GM21786 (cell line): ENCODE measurements around the gene S1PR2.

Experiments used
- ATAC-seq: cut with Tn5 transposase; IDR thresholded peaks from one replicate; pipeline ENCODE4 v1.9.1; 2021; ENCODE audit not compliant: unreplicated experiment

S1PR2 gene, protein sequence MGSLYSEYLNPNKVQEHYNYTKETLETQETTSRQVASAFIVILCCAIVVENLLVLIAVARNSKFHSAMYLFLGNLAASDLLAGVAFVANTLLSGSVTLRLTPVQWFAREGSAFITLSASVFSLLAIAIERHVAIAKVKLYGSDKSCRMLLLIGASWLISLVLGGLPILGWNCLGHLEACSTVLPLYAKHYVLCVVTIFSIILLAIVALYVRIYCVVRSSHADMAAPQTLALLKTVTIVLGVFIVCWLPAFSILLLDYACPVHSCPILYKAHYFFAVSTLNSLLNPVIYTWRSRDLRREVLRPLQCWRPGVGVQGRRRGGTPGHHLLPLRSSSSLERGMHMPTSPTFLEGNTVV

DNA sequence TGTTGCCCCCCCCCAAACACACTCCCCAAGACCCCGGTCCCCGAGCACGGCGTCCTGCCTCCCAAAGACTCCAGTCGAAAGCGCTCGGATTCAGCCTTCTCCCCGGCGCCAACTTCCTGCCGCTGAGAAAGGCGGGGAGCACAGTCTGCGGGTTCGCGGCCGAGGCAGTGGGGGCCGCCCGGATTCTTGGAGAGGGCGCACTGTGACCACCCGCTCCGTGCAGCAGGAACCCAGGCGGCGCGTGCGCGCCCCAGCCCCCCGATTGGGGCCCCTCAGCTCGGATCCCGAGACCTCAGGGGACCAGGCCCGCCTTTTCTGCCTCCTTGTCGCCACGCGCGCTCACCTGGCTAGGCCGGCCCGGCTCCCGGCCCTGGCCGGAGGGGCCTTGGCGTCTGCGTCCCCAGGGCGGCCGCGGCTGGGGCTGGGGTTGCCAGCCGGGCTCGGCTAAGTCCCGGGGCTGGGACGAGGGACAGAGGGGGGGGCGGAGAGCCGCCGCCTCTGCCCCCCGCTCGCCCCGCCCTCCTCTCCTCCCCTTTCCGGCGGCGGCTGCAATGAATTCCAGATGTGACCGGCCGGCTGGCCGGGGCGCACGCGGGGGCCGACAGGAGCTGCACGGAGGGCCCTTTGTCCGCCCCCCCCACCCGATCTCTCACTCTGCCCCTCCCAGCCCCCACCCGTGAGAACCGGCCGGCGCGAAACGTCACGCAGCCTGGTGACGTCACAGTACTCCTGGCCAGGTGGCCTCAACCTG lies at the start of gene S1PR2:
TSS of gene S1PR2 (minus strand) at position 471 of the 751 bp plus-strand sequence. CDS start 6,426 bp downstream, outside the sequence.
- ATAC-seq: no peak

GRCh38 chr19:10279737-10280442 lies 48.8 kb upstream of the S1PR2 start:
- no peak for ATAC-seq

DNA sequence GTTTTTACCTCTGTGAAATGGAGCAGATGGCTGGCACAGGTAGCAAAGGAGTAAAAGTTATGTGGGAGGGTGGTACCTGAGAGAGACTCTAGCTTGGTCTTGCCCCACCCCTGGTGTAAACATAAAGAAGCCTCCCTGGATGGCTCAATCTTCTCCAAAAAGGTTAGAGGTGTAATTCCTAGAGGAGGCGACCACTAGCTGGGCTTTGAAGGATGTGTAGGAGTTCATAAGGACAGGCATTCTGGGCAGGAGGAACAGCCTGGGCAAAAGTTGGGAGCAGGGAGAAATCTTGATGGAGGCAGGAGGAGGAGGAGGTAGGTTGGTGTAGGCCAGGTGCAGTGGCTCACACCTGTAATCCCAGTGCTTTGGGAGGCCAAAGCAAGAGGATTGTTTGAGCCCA lies 47.8 kb upstream of the S1PR2 start:
- no peak for ATAC-seq

GRCh38 chr19:10277795-10278589 lies 46.9 kb upstream of the S1PR2 start:
- ATAC-seq: no peak

- no peak for ATAC-seq
Measured at GRCh38 chr19:10274589-10274988, 43.5 kb upstream of the S1PR2 start.

DNA sequence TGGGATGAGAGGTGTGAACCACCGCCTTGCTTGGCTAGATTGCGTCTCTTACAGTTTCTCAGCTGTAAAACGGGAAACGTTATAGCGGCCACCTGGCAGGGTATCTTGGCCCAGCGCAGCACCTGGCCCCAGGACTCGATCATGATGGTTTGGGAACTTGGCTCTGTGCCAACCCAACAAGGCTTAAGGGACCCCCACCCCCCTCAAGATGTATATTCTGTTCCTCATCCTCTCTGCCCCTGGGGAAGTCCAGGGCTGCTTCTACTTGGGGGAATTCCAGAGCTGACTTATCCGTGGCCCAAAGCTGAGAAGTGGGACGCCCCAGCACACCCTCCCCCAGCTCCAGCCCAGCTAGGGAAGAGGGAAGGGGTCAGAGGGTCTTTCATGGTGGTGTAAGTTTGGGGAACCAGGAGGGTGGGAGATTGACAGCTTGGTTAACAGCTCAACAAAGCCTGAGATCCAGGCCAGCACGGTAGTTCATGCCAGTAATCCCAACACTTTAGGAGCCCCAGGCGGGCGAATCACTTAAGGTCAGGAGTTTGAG lies 40.5 kb upstream of the S1PR2 start:
- no peak for ATAC-seq

DNA sequence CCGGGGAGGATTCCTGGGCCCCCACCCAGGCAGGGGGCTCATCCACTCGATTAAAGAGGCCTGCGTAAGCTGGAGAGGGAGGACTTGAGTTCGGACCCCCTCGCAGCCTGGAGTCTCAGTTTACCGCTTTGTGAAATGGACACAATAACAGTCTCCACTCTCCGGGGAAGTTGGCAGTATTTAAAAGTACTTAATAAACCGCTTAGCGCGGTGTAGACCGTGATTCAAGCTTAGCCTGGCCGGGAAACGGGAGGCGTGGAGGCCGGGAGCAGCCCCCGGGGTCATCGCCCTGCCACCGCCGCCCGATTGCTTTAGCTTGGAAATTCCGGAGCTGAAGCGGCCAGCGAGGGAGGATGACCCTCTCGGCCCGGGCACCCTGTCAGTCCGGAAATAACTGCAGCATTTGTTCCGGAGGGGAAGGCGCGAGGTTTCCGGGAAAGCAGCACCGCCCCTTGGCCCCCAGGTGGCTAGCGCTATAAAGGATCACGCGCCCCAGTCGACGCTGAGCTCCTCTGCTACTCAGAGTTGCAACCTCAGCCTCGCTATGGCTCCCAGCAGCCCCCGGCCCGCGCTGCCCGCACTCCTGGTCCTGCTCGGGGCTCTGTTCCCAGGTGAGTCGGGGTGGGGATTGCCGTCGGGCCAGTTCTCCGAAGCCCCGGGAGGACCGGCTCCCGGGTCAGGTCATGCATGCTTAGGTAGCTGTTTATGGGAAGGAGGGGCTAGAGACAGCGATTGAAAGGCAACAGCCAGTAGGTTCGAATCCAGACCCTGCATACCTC lies 39.7 kb upstream of the S1PR2 start, which contains the start of gene ICAM1:
TSS of gene ICAM1 (plus strand) at position 505 of the 779 bp plus-strand sequence. CDS start at position 545, 40 bp downstream.
- ATAC-seq: no peak

- ATAC-seq: no peak
Measured at GRCh38 chr19:10270180-10270615, 39.1 kb upstream of the S1PR2 start.

- no peak for ATAC-seq
Measured at GRCh38 chr19:10269333-10270179, 38.4 kb upstream of the S1PR2 start.

DNA sequence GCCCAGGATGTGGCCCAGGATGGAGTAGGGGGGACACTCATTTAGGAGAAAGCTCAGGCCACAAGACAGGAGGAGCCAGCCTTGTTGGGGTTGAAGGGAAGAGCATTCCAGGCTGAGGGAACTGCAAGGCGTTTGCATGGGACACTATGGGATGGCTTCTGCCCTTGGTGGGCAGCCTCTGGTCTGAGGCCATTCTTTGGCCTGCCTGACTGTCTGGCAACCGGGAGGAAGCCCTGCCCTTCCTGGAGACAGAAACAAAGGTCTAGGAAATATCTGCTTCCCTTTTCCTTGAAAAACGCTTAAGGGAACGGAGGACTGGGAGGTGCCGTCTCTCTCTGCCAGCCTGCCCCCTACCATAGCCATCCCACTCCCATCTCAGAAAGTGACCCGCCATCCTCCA lies 36.9 kb upstream of the S1PR2 start:
- ATAC-seq: no peak

- ATAC-seq: no peak
Measured at GRCh38 chr19:10266706-10267105, 35.6 kb upstream of the S1PR2 start.

DNA sequence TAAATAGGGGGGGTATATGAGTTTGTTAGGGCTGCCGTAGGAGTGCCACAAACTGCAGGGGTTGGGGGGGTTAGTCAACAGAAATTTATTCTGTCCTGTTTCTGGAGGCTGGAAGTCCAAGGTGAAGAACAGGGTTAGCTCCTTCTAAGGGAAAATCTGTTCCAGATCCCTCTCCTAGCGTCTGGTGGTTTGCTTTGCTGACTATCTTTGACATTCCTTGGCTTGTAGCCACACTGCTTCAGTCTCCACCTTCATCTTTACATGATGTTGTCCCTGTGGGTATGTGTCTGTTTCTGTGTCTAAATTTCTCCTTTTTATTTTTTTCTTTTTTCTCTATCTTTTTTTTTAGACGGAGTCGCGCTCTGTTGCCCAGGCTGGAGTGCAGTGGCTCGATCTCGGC lies 31.6 kb upstream of the S1PR2 start:
- ATAC-seq: no peak

- no peak for ATAC-seq
Measured at GRCh38 chr19:10260141-10260584, 29.0 kb upstream of the S1PR2 start.

DNA sequence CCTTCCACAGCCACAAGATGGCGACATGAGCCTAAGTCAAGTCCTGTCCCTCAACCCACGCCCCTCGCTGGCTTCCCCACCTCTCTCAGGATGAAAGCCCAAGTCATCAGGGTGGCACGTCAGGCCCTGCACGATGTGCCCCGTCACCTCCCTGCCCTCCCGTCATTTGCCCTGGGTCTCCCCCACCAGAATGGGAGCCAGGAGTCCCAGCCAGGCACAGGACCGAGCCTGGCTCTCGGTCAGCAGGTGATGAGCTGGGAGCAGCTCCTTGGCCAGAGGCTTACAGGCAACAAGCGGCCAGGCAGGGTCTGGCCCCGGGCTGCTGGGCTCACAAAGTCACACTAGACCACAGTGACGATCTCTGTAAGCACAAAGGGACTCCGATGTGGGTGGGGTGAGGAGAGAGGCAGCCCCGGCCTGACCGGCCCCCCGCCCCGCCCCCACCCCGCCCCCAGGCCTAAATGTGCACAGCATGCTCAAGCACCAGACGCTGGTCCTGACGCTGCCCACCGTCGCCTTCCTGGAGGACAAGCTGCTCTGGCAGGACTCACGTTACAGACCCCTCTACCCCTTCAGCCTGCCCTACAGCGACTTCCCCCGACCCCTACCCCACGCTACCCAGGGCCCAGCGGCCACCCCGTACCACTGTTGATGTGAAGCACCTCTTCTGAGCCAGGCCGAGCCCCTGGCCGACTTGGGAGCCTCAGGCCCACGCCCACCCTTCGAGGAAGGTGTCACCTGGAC lies 28.2 kb upstream of the S1PR2 start:
- no peak for ATAC-seq

- no peak for ATAC-seq
Measured at GRCh38 chr19:10258080-10258710, 27.1 kb upstream of the S1PR2 start.

DNA sequence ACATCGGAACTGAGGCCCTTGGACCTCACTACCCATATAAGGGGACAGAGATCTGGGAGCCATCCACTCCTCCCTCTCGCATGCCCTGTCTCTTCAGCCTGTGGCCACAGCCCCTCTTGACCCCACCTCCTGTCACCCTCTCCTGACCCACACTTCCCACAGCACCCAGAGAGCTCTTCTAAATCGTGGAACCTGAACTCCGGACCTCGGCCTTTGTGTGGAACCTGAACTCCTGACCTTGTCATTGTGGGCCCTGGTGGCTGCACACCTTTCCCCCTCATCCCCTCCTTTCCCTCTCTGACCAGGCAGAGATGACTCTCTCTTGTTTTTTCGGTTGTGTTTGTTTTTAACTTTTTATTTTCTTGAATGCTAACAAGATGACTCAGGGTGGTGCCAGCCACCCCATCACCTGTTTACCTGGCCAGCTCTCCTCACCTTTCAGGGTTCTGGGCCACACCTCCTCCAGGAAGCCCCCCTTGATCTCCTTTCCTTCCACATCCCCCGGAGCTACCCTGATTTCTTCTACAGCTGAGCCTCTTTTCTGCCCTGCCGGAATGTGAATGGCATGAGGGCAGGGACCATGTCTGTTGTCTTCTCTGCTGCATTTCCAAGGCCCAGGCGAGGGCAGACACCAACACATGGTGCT lies 26.0 kb upstream of the S1PR2 start:
- ATAC-seq: no peak

DNA sequence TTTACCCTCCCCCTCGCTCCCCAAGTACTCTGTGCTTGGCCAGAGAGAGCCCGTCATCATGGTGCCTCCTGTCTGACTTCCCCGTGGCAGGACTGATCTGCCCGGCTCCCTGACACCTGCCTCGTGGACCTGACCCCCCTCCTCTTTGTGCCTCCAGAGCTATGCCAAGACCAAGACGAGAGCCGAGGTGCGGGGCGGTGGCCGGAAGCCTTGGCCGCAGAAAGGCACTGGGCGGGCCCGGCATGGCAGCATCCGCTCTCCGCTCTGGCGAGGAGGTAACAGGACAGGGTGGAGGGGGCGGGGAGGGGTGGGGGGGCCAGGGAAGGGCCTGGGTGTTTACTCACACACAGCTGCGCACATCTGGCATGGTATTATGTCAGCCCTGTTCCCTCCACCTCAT lies 25.4 kb upstream of the S1PR2 start:
- no peak for ATAC-seq
